H1 (cell line): ENCODE measurements around the gene MPDZ. TPM values are rescaled to one million over a fixed set of nuclear protein-coding genes. Genes with fewer than 3 reads are reported as not detected.

Source experiments
- CTCF ChIA-PET: fragments of 300-600 bp; sonication (Branson Sonifier 250); formaldehyde crosslinking; loops from one replicate; lab custom pipeline; 2021; ENCODE audit not compliant: partially characterized antibody; lab: Charles Lee
- POLR2A ChIA-PET: fragments of 300-600 bp; sonication (Branson Sonifier 250); formaldehyde crosslinking; loops from one replicate; lab custom pipeline; 2021; ENCODE audit warnings: inconsistent platforms; ENCODE audit not compliant: partially characterized antibody; lab: Charles Lee
- DNase-seq, 2 experiments: peaks; one replicate each; pipeline versions ENCODE4 v3.0.0 to v3.0.0-alpha.2; 2010 to 2022; ENCODE audit warnings: low spot score in 2 of 2, low read depth in 1 of 2, mixed read lengths in 1 of 2
- FAIRE-seq: peaks from 2 replicates; lab custom pipeline; 2011; peaks lifted over from hg19 to GRCh38; lab: Jason Lieb, UNC
- H2AFZ ChIP-seq: 2 replicates; pipeline ENCODE4 v1.8.1; 2012; ENCODE audit warnings: low read length, inconsistent platforms
- H2AK5ac ChIP-seq: 2 replicates; pipeline ENCODE4 v1.6.1; 2013; ENCODE audit warnings: low read depth, low read length
- H2BK120ac ChIP-seq: replicated peaks from 2 replicates; pipeline ENCODE3; 2013; ENCODE audit warnings: low read depth, low read length, inconsistent platforms
- H2BK12ac ChIP-seq: 2 replicates; pipeline ENCODE4 v1.6.1; 2013; ENCODE audit warnings: low read depth, low read length
- H2BK15ac ChIP-seq: 2 replicates; pipeline ENCODE4 v1.6.1; 2013; ENCODE audit warnings: low read length
- H2BK20ac ChIP-seq: 2 replicates; pipeline ENCODE4 v1.6.1; 2013; ENCODE audit warnings: low read length
- H2BK5ac ChIP-seq: 2 replicates; pipeline ENCODE4 v1.6.1; 2013; ENCODE audit warnings: low read depth, low read length
- H3K14ac ChIP-seq: 2 replicates; pipeline ENCODE4 v1.6.1; 2013; ENCODE audit warnings: inconsistent platforms; ENCODE audit not compliant: insufficient read length
- H3K18ac ChIP-seq: 2 replicates; pipeline ENCODE4 v1.6.1; 2013; ENCODE audit warnings: low read length; ENCODE audit errors: extremely low read depth
- H3K23ac ChIP-seq: 2 replicates; pipeline ENCODE4 v1.6.1; 2013; ENCODE audit warnings: inconsistent platforms; ENCODE audit not compliant: insufficient read length
- H3K23me2 ChIP-seq: 2 replicates; pipeline ENCODE4 v1.6.1; 2013; ENCODE audit warnings: low read depth, low read length
- H3K27ac ChIP-seq: 2 replicates; pipeline ENCODE4 v1.6.1; 2011; ENCODE audit warnings: low read depth, low read length, inconsistent platforms
- H3K27me3 ChIP-seq, 4 experiments: replicated peaks in 1 of 4; 1 replicate in 1 of 4; 2 replicates in 3 of 4; pipeline versions ENCODE4 v1.6.1 to v1.8.1; 2011 to 2013; ENCODE audit warnings: low read length in 3 of 4, mild to moderate bottlenecking in 3 of 4, inconsistent platforms in 2 of 4, mixed read lengths in 2 of 4, moderate library complexity in 1 of 4; ENCODE audit not compliant: control insufficient read depth in 3 of 4, insufficient read depth in 3 of 4; ENCODE audit errors: extremely low read depth in 1 of 4
- H3K36me3 ChIP-seq, 4 experiments: 2 replicates each; pipeline versions ENCODE4 v1.6.1 to v1.8.1; 2011 to 2013; ENCODE audit warnings: mild to moderate bottlenecking in 4 of 4, low read length in 3 of 4, moderate library complexity in 2 of 4, control low read depth in 1 of 4, inconsistent platforms in 1 of 4; ENCODE audit not compliant: insufficient read depth in 4 of 4, control insufficient read depth in 2 of 4
- H3K4ac ChIP-seq: replicated peaks from 2 replicates; pipeline ENCODE3; 2013; ENCODE audit warnings: low read length, low read depth, mixed read lengths, inconsistent platforms; ENCODE audit not compliant: insufficient read length
- H3K4me1 ChIP-seq, 4 experiments: replicated peaks in 1 of 4; 1 replicate in 1 of 4; 2 replicates in 3 of 4; pipeline versions ENCODE4 v1.6.1 to v1.8.1; 2011 to 2013; ENCODE audit warnings: low read length in 3 of 4, inconsistent platforms in 2 of 4, mixed read lengths in 1 of 4; ENCODE audit not compliant: insufficient read depth in 4 of 4, control insufficient read depth in 3 of 4
- H3K4me2 ChIP-seq, 2 experiments: 2 replicates each; pipeline versions ENCODE4 v1.6.1 to v1.8.1; 2011 to 2013; ENCODE audit warnings: low read depth in 2 of 2, low read length in 2 of 2, control low read depth in 1 of 2, inconsistent platforms in 1 of 2, mild to moderate bottlenecking in 1 of 2; ENCODE audit not compliant: insufficient read depth in 1 of 2
- H3K4me3 ChIP-seq, 4 experiments: fragments of 200-600, 300-600 bp in 1 of 4; sonication (generic), shearing (Covaris generic), sonication (Bioruptor Twin) in 1 of 4; 2 replicates each; pipeline versions ENCODE4 v1.5.1 to v1.8.1; 2011 to 2016; ENCODE audit warnings: low read length in 4 of 4, low read depth in 3 of 4, control low read depth in 2 of 4, inconsistent platforms in 2 of 4, mild to moderate bottlenecking in 2 of 4, mixed read lengths in 1 of 4, moderate library complexity in 1 of 4; ENCODE audit not compliant: insufficient read depth in 2 of 4; ENCODE audit errors: extremely low read depth in 1 of 4
- H3K56ac ChIP-seq: replicated peaks from 2 replicates; pipeline ENCODE3; 2013; ENCODE audit warnings: low read depth, mild to moderate bottlenecking, mixed read lengths, low read length, inconsistent platforms; ENCODE audit not compliant: insufficient read length
- H3K79me1 ChIP-seq: 2 replicates; pipeline ENCODE4 v1.6.1; 2013; ENCODE audit warnings: low read depth, low read length, control low read depth
- H3K79me2 ChIP-seq, 2 experiments: 2 replicates each; pipeline versions ENCODE4 v1.6.1 to v1.8.1; 2012 to 2013; ENCODE audit warnings: low read length in 2 of 2, mild to moderate bottlenecking in 2 of 2, inconsistent platforms in 1 of 2; ENCODE audit not compliant: insufficient read depth in 2 of 2, control insufficient read depth in 1 of 2
- H3K9ac ChIP-seq, 4 experiments: replicated peaks in 1 of 4; 1 replicate in 1 of 4; 2 replicates in 3 of 4; pipeline versions ENCODE4 v1.6.1 to v1.8.1; 2011 to 2013; ENCODE audit warnings: low read depth in 3 of 4, low read length in 3 of 4, control low read depth in 2 of 4, mild to moderate bottlenecking in 2 of 4, moderate library complexity in 2 of 4, inconsistent platforms in 1 of 4; ENCODE audit errors: extremely low read depth in 1 of 4
- H3K9me3 ChIP-seq, 2 experiments: 2 replicates each; pipeline versions ENCODE4 v1.6.1 to v1.8.1; 2012 to 2013; ENCODE audit warnings: mild to moderate bottlenecking in 2 of 2, moderate library complexity in 2 of 2, control low read depth in 1 of 2, inconsistent platforms in 1 of 2, low read depth in 1 of 2, low read length in 1 of 2, mixed read lengths in 1 of 2; ENCODE audit not compliant: insufficient read depth in 2 of 2
- H4K20me1 ChIP-seq, 2 experiments: replicated peaks in 1 of 2; 2 replicates each; pipeline versions ENCODE3 to v1.8.1; 2011 to 2013; ENCODE audit warnings: inconsistent platforms in 2 of 2, low read length in 2 of 2, mild to moderate bottlenecking in 1 of 2; ENCODE audit not compliant: insufficient read depth in 2 of 2, control insufficient read depth in 1 of 2
- H4K5ac ChIP-seq: 2 replicates; pipeline ENCODE4 v1.6.1; 2013; ENCODE audit warnings: low read length, low read depth, mixed read lengths, inconsistent platforms; ENCODE audit not compliant: insufficient read length
- H4K8ac ChIP-seq: 2 replicates; pipeline ENCODE4 v1.8.0; 2013; ENCODE audit warnings: mild to moderate bottlenecking, moderate library complexity, low read length, inconsistent platforms; ENCODE audit not compliant: insufficient read depth; ENCODE audit errors: extremely low read depth
- H4K91ac ChIP-seq: replicated peaks from 2 replicates; pipeline ENCODE3; 2013; ENCODE audit warnings: low read length, mixed read lengths, inconsistent platforms; ENCODE audit not compliant: insufficient read length
- CHD2 ChIP-seq: IDR thresholded peaks from 2 replicates; pipeline ENCODE4 v1.6.1; 2012; ENCODE audit warnings: low read length, improper control_type of control experiment
- EZH2 ChIP-seq: fragments of 200-600 bp; sonication (generic); IDR thresholded peaks from 2 replicates; pipeline ENCODE4 v1.7.1; 2012; ENCODE audit warnings: low read depth, mild to moderate bottlenecking, moderate library complexity, low read length, inconsistent platforms; ENCODE audit not compliant: severe bottlenecking
- FOSL1 ChIP-seq: IDR thresholded peaks from 2 replicates; pipeline ENCODE4 v1.6.1; 2011; ENCODE audit warnings: mild to moderate bottlenecking, low read depth, low read length, moderate library complexity; ENCODE audit not compliant: insufficient read depth
- HDAC2 ChIP-seq, 2 experiments: fragments of 300-600 bp in 1 of 2; sonication (generic) in 1 of 2; IDR thresholded peaks; 2 replicates each; pipeline ENCODE4 v1.6.1; 2011 to 2012; ENCODE audit warnings: low read depth in 2 of 2, low read length in 2 of 2, mild to moderate bottlenecking in 2 of 2, moderate library complexity in 2 of 2, borderline replicate concordance in 1 of 2, inconsistent platforms in 1 of 2
- RAD21 ChIP-seq, 2 experiments: IDR thresholded peaks in 1 of 2; conservative IDR thresholded peaks in 1 of 2; 2 replicates each; pipeline ENCODE4 v1.6.1; 2011; ENCODE audit warnings: low read depth in 2 of 2, low read length in 2 of 2, improper control_type of control experiment in 1 of 2, inconsistent platforms in 1 of 2, mild to moderate bottlenecking in 1 of 2, moderate library complexity in 1 of 2
- RBBP5 ChIP-seq: IDR thresholded peaks from 2 replicates; pipeline ENCODE4 v1.7.1; 2012; ENCODE audit warnings: low read depth, mild to moderate bottlenecking, inconsistent platforms, low read length, moderate library complexity, borderline replicate concordance
- SRF ChIP-seq: IDR thresholded peaks from 2 replicates; pipeline ENCODE4 v1.6.1; 2011; ENCODE audit warnings: mild to moderate bottlenecking, low read depth, low read length, moderate library complexity
- SUZ12 ChIP-seq: fragments of 200-600 bp; sonication (generic); IDR thresholded peaks from 2 replicates; pipeline ENCODE4 v1.6.1; 2012; ENCODE audit warnings: mild to moderate bottlenecking, inconsistent platforms, low read length, moderate library complexity, mixed read lengths
- TAF1 ChIP-seq: IDR thresholded peaks from 2 replicates; pipeline ENCODE4 v1.6.1; 2011; ENCODE audit warnings: mild to moderate bottlenecking, low read depth, low read length
- TBP ChIP-seq: IDR thresholded peaks from 2 replicates; pipeline ENCODE4 v1.6.1; 2011; ENCODE audit warnings: low read depth, low read length, improper control_type of control experiment
- YY1 ChIP-seq: IDR thresholded peaks from 2 replicates; pipeline ENCODE4 v1.6.1; 2011; ENCODE audit warnings: low read depth, mild to moderate bottlenecking, low read length
- WGBS, 2 experiments: shearing (Covaris generic) in 1 of 2; methylation state at CpG; one replicate each; pipeline versions ENCODE4 v1.1.6 to v1.1.7; 2013 to 2015; ENCODE audit warnings: low lambda C conversion rate in 2 of 2, mixed read lengths in 2 of 2, inconsistent platforms in 1 of 2, low coverage in 1 of 2, missing lambda C conversion rate in 1 of 2; ENCODE audit not compliant: insufficient replicate concordance in 2 of 2, insufficient coverage in 1 of 2, insufficient read length in 1 of 2; ENCODE audit errors: extremely low coverage in 1 of 2, missing lambda C conversion rate in 1 of 2; 5-methylcytosine and 5-hydroxymethylcytosine counted together
- polyA plus RNA-seq, 7 experiments: library from polyadenylated mRNA; depleted of rRNA in 3 of 7; stranded (reverse) in 5 of 7; unstranded in 2 of 7; fragments of >200 nt in 5 of 7; fragments of 200-250 nt in 2 of 7; gene quantifications; 1 replicate in 5 of 7; 2 replicates in 1 of 7; 4 replicates in 1 of 7; pipeline versions ENCODE4 v1.2.1 to v1.2.3, GENCODE V29; 2011 to 2013; ENCODE audit warnings: missing spikeins in 2 of 7, mixed read lengths in 2 of 7
- total RNA-seq: library from RNA; stranded (reverse); fragmentation: NEBNext Ultra II Directional; extraction: Animal tissue kit (Norgen Biotek cat#: 25700); gene quantifications from 2 replicates; pipeline ENCODE4 v1.2.1, GENCODE V29; 2021
- TF ChIP-seq, protein P1 (sequence below): IDR thresholded peaks from 2 replicates; pipeline ENCODE4 v1.6.1; 2012; ENCODE audit warnings: inconsistent platforms

Gene MPDZ
- total and polyA plus RNA-seq, 2 of the 8 experiments (the other 6 are each of a cell fraction or from before 2014, with no cell fraction given): 14.6 to 39.4 TPM

DNA sequence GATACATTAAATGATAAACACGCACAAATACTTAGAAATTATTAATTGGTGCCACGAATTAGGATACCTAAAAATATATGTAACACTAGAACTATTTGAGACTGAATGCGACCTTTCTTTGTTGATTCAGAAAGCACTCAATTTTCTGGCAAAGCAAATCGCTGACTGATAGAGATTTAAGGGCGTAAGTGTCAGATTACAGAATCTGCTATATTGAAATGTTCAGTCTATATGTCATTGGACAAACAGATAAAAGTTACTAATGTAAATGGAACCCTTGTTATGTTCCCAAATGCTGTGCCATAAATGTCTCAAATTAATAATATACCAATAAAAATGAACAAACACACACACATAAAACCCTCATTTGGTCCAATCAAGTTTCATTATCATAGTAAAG is 137.9 kb downstream of the MPDZ start:
- Histone ChIP-seq H3K9ac (no peak overlapping the region), H4K20me1 (no peaks in the 10 kb centered on the region), H3K18ac (no peak overlapping the region), H3K9me3 (no peaks in the 10 kb centered on the region), H3K23ac (no peak overlapping the region), H3K4me1 (peaks cover 0 to 11% (median 6%) of the 10 kb centered on the region in 4 experiments; a peak in 4 of 7 replicates), H2BK120ac (no peak overlapping the region), H3K27ac (no peak overlapping the region), H3K79me2 (no peaks in the 10 kb centered on the region), H3K56ac (no peak overlapping the region), H4K5ac (no peak overlapping the region), H4K8ac (no peak overlapping the region), H2AFZ (no peak overlapping the region), H2BK5ac (no peak overlapping the region), H3K4ac (no peak overlapping the region), H3K27me3 (no peaks in the 10 kb centered on the region), H3K79me1 (no peaks in the 10 kb centered on the region), H2BK12ac (no peak overlapping the region), H2AK5ac (no peak overlapping the region), H3K4me3 (no peak overlapping the region), H3K23me2 (no peaks in the 10 kb centered on the region), H3K36me3 (peaks cover 0 to 15% (median 2%) of the 10 kb centered on the region in 4 experiments; a peak in 5 of 8 replicates), H3K14ac (no peak overlapping the region), H4K91ac (no peak overlapping the region), H2BK20ac (no peak overlapping the region), H3K4me2 (no peak overlapping the region), H2BK15ac (no peak overlapping the region)
- ChIA-PET POLR2A (no interaction called here), CTCF (interaction anchor here (0.9 kb wide), 1 partner anchor 149 kb away, joined by 3 read pairs; no protein-coding TSS in a partner anchor)
- TF ChIP-seq RBBP5: no peak
- no peak for TF ChIP-seq TAF1
- TF ChIP-seq HDAC2 (IDR thresholded peaks at IDR 0.05; ENCODE audit: borderline replicate concordance in 1 of 2, low read depth in 2 of 2, low read length in 2 of 2): no peak
- TF ChIP-seq, protein P1, sequence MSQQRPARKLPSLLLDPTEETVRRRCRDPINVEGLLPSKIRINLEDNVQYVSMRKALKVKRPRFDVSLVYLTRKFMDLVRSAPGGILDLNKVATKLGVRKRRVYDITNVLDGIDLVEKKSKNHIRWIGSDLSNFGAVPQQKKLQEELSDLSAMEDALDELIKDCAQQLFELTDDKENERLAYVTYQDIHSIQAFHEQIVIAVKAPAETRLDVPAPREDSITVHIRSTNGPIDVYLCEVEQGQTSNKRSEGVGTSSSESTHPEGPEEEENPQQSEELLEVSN: no peak
- TF ChIP-seq FOSL1: no peak
- TF ChIP-seq YY1: no peak
- TF ChIP-seq SUZ12: no peak
- no peak for TF ChIP-seq TBP
- TF ChIP-seq RAD21 (IDR thresholded peaks at IDR 0.05 in 1 of 2, conservative IDR thresholded peaks at IDR 0.05 in 1 of 2; ENCODE audit: low read depth in 2 of 2, low read length in 2 of 2): no peak
- TF ChIP-seq SRF: no peak
- no peak for TF ChIP-seq EZH2
- TF ChIP-seq CHD2: no peak
- 70% methylated on average over 5 of the region's 5 CpGs; no CpG with 5 or more reads in 1 of the 2 experiments for whole genome bisulfite sequencing, 2 experiments
- no peak for FAIRE-seq
- DNase-seq: no peak
